GM12892 (cell line): ENCODE data around the gene PPP1R12C.

Experiments used
- POLR2A ChIP-seq: IDR thresholded peaks from 2 replicates; pipeline ENCODE4 v1.6.1; 2011; ENCODE audit warnings: low read depth, low read length, control low read depth
- POLR2AphosphoS5 ChIP-seq: IDR thresholded peaks from 2 replicates; pipeline ENCODE4 v1.6.1; 2011; ENCODE audit warnings: low read depth, low read length, control low read depth

- TF ChIP-seq POLR2A (no peak), POLR2AphosphoS5 (no peak)
These were observed 51.2 kb downstream of the PPP1R12C start for GRCh38 chr19:55066107-55066709.
